Pulmonary artery endothelial cell (primary cell): ENCODE measurements around the gene ZNF557. TPM values are rescaled to one million over a fixed set of nuclear protein-coding genes. Genes with fewer than 3 reads are reported as not detected.

Source experiments
- DNase-seq: peaks from one replicate; pipeline ENCODE4 v3.0.0-alpha.2; 2011; ENCODE audit warnings: low read depth, low spot score
- total RNA-seq: library from RNA; depleted of rRNA; stranded (reverse); fragments of >200 nt; gene quantifications from 2 replicates; pipeline ENCODE4 v1.2.3, GENCODE V29; 2014

Gene ZNF557
- total RNA-seq, 1 donor from 2014 or later, result 13.8 TPM

GRCh38 chr19:7124782-7125181 lies 55.3 kb downstream of the ZNF557 start:
- DNase-seq, result no peak

- no peak for DNase-seq
These were observed 55.7 kb downstream of the ZNF557 start for GRCh38 chr19:7125221-7125620.

DNA sequence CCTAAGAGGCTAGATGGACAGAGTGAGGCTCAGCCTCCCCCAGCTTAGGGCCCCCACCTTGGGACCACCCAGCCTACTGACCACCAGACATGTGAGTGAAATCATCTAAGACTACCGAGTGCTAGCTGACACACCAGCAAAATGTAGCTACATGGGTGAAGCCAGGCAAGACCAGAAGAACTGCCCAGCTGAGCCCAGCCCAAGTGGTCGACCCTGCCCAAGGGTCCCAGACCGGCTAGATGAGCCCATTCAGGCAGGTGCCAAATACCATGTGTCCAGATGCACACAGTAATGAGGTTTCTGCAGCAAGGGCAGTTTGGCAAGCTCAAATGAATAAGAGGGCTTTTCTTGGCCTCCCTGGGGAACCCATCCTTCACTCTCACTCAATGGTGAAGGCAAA lies 56.6 kb downstream of the ZNF557 start:
- DNase-seq, result no peak

- no peak for DNase-seq
These were observed 60.5 kb downstream of the ZNF557 start for GRCh38 chr19:7130043-7130442.

DNA sequence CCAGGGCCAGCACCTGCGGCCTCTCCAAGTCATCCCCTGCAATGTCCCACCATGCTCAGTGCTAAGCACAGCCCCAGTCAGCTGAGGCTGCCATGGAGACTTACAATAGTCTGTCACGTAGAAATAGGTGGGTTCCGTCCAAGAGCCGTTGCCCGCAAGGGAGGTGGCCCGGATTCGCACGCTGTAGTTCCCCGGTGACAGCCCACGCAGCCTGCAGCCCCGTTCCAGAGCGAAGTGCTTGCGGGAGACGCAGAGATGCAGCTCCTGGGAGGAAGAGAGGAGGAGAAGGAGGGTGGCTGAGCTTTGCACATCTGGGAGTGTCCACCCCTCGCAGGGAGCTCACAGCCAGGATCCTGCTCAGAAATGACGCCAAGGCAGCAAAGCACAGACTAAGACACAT lies 62.6 kb downstream of the ZNF557 start:
- no peak for DNase-seq

GRCh38 chr19:7137120-7137519 lies 67.6 kb downstream of the ZNF557 start:
- no peak for DNase-seq

Other genes starting within 250 kb of the ZNF557 start
- gene ADGRE1, start 182.1 kb upstream of the ZNF557 start, total RNA-seq, result not detected in 2 replicates
- gene MBD3L2B, start 48.3 kb upstream of the ZNF557 start, total RNA-seq, result not detected in 2 replicates
- not detected in 2 replicates for gene MBD3L5, start 39.1 kb upstream of the ZNF557 start, total RNA-seq
- not detected in 2 replicates for gene MBD3L4, start 29.5 kb upstream of the ZNF557 start, total RNA-seq
- gene MBD3L2, start 20.4 kb upstream of the ZNF557 start, total RNA-seq, result not detected in 2 replicates
- gene MBD3L3, start 11.0 kb upstream of the ZNF557 start, total RNA-seq, result not detected in 2 replicates
- 14.2 and 30.7 TPM in 2 replicates for gene INSR, start 224.7 kb downstream of the ZNF557 start, total RNA-seq